ENCODE data around the gene KANSL1. TPM values are rescaled to one million over a fixed set of nuclear protein-coding genes. Genes with fewer than 3 reads are reported as not detected.
A peak's percentile ranks its signal among the peaks of the same experiment; 100 is the strongest.

KANSL1 gene
- total and polyA plus RNA-seq, 7 donors = 9.7 to 130 (median 70.7) TPM

GRCh38 chr17:46035112-46035818, 158.0 kb downstream of the KANSL1 start:
- Histone ChIP-seq H3K27me3 (no peaks in the 10 kb centered on the region), H3K27ac (no peak overlapping the region), H3K9me3 (no peaks in the 10 kb centered on the region), H3K4me3 (no peak overlapping the region), H3K36me3 (peaks cover 46 to 94% (median 78%) of the 10 kb centered on the region in 4 donors), H3K4me1 (peaks cover 0 to 23% (median 14%) of the 10 kb centered on the region in 4 donors)
- DNase-seq = no peak
- TF ChIP-seq POLR2AphosphoS5 (IDR thresholded peaks at IDR 0.05) = no peak
- no peak for TF ChIP-seq POLR2A (IDR thresholded peaks at IDR 0.05)
- TF ChIP-seq EP300 (IDR thresholded peaks at IDR 0.05) = no peak
- TF ChIP-seq, protein P1, sequence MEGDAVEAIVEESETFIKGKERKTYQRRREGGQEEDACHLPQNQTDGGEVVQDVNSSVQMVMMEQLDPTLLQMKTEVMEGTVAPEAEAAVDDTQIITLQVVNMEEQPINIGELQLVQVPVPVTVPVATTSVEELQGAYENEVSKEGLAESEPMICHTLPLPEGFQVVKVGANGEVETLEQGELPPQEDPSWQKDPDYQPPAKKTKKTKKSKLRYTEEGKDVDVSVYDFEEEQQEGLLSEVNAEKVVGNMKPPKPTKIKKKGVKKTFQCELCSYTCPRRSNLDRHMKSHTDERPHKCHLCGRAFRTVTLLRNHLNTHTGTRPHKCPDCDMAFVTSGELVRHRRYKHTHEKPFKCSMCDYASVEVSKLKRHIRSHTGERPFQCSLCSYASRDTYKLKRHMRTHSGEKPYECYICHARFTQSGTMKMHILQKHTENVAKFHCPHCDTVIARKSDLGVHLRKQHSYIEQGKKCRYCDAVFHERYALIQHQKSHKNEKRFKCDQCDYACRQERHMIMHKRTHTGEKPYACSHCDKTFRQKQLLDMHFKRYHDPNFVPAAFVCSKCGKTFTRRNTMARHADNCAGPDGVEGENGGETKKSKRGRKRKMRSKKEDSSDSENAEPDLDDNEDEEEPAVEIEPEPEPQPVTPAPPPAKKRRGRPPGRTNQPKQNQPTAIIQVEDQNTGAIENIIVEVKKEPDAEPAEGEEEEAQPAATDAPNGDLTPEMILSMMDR (IDR thresholded peaks at IDR 0.05) = no peak
- intact Hi-C loops (cut with DNase I) = no loop called here
- 55 to 74% methylated on average over 3 of the region's 3 CpGs for WGBS, 2 donors

- Histone ChIP-seq H3K4me3 (no peak overlapping the region), H3K27me3 (no peaks in the 10 kb centered on the region), H3K36me3 (peaks cover 46 to 94% (median 68%) of the 10 kb centered on the region in 4 donors), H3K27ac (no peak overlapping the region), H3K4me1 (peaks cover 0 to 8% (median 3%) of the 10 kb centered on the region in 4 donors), H3K9me3 (no peaks in the 10 kb centered on the region)
- 95% methylated on average over 3 of the region's 3 CpGs for WGBS, 2 donors
- no peak for DNase-seq
- intact Hi-C loops (cut with DNase I) = no loop called here
- no peak for TF ChIP-seq POLR2AphosphoS5 (IDR thresholded peaks at IDR 0.05)
- TF ChIP-seq POLR2A (IDR thresholded peaks at IDR 0.05) = no peak
- no peak for TF ChIP-seq EP300 (IDR thresholded peaks at IDR 0.05)
- TF ChIP-seq, protein P1 (IDR thresholded peaks at IDR 0.05) = no peak
Measured at GRCh38 chr17:46033392-46033791, 159.8 kb downstream of the KANSL1 start.

- TF ChIP-seq, protein P1 (IDR thresholded peaks at IDR 0.05) = no peak
- TF ChIP-seq POLR2AphosphoS5 (IDR thresholded peaks at IDR 0.05) (peak in 1 of 4 donors; percentile 13), EP300 (IDR thresholded peaks at IDR 0.05) (no peak), POLR2A (IDR thresholded peaks at IDR 0.05) (no peak)
- Histone ChIP-seq H3K27me3 (no peaks in the 10 kb centered on the region), H3K4me3 (no peak overlapping the region), H3K36me3 (peaks cover 41 to 89% (median 63%) of the 10 kb centered on the region in 4 donors), H3K9me3 (no peaks in the 10 kb centered on the region), H3K4me1 (peaks cover 0 to 8% (median 3%) of the 10 kb centered on the region in 4 donors), H3K27ac (no peak overlapping the region)
- WGBS, 2 donors = 96 to 97% methylated on average over 11 of the region's 11 CpGs
- no peak for DNase-seq
- intact Hi-C loops (cut with DNase I) = no loop called here
Measured at GRCh38 chr17:46032909-46033308, 160.3 kb downstream of the KANSL1 start.

- Histone ChIP-seq H3K4me1 (peaks cover 0 to 10% (median 4%) of the 10 kb centered on the region in 4 donors), H3K9me3 (no peaks in the 10 kb centered on the region), H3K4me3 (no peak overlapping the region), H3K36me3 (peaks cover 32 to 83% (median 54%) of the 10 kb centered on the region in 4 donors), H3K27ac (no peak overlapping the region), H3K27me3 (no peaks in the 10 kb centered on the region)
- TF ChIP-seq, protein P1 (IDR thresholded peaks at IDR 0.05) = no peak
- peak in 1 of 4 donors; percentile 9 for TF ChIP-seq POLR2AphosphoS5 (IDR thresholded peaks at IDR 0.05)
- intact Hi-C loops (cut with DNase I) = no loop called here
- no peak for DNase-seq
- WGBS, 2 donors = 87 to 88% methylated on average over 8 of the region's 8 CpGs
Measured at GRCh38 chr17:46031920-46032319, 161.3 kb downstream of the KANSL1 start.
